Cerebellar cortex (tissue), 1 donor: Measurements from ENCODE around the gene DBF4B.
"Not testable (repeated sequence)": the region's sequence is repeated elsewhere in the genome, so short reads cannot be mapped to it uniquely, and the experiment has no call there.

Source experiments
- DNase-seq: peaks from one replicate; pipeline ENCODE4 v3.0.0-alpha.2; 2015; ENCODE audit warnings: low spot score

DBF4B gene, protein sequence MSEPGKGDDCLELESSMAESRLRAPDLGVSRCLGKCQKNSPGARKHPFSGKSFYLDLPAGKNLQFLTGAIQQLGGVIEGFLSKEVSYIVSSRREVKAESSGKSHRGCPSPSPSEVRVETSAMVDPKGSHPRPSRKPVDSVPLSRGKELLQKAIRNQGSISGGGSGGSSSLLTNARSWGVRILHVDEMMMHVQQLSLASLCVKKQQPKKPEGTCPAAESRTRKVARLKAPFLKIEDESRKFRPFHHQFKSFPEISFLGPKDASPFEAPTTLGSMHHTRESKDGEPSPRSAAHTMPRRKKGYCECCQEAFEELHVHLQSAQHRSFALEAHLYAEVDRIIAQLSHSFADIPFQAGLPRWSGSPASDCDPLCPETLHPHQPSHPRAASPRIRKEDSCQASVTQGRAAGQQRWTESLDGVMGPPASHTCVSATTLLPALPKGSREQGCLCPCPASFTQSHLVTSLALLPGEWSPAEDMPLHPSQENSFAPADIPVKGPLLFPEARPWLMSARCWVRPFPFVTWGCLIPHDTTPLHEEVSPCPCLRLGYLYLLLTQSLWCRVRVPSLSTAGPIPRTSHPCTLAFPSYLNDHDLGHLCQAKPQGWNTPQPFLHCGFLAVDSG

DNA sequence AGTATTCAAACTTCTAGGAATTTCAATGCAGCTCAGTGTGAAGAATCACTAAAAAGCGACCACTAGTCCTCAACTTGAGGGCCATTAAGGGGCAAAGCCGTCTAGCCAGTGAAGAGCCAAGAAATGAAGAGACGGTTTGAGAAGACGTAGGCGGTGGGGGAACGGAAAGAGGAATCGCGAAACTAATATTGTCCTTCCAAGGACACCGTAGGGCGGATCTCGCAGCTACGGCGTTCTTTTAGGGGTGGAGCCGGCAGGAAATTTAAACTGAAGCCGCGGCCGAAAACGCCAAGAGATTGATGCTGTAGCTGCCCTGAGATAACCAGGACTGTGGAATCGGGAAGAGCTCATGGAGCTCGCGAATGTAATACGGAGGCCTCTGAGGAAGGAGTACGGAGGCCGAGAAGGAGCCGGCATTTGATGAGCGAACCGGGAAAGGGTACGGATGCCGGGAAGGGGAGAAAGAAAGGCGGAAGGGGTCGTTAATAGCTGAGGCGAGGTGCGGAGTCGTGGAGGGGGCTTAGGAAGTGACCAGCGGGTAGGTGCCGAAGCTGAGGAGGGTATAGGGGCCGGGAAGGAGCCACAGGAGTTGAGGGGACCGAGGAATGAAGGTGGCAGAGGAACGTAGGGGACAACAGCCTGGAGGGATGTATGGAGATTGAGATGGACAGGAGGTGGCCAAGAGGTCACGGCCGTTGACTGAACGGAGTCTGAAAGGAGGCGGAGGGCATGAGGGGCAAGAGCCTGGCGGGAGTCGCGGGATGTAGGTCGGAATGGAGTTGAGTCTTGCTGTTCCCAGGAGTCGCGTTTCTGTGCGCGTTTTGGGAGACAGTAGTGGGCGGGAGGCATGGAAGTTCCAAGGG is at the start of gene DBF4B:
DBF4B (plus strand) TSS at position 265 of the 863 bp plus-strand sequence; CDS start at position 421, 156 bp downstream.
- peak; percentile 91 for DNase-seq

GRCh38 chr17:44661835-44662234 is 46.6 kb upstream of the DBF4B start:
- no peak for DNase-seq

- DNase-seq, result no peak
Measured at GRCh38 chr17:44663095-44663494, 45.4 kb upstream of the DBF4B start.

- DNase-seq, result no peak
Measured at GRCh38 chr17:44664867-44665266, 43.6 kb upstream of the DBF4B start.

- DNase-seq, result no peak
Measured at GRCh38 chr17:44666006-44666405, 42.5 kb upstream of the DBF4B start.

GRCh38 chr17:44672479-44673093 is 35.9 kb upstream of the DBF4B start:
- DNase-seq, result peak; percentile 10

GRCh38 chr17:44673893-44674292 is 34.6 kb upstream of the DBF4B start:
- no peak for DNase-seq

DNA sequence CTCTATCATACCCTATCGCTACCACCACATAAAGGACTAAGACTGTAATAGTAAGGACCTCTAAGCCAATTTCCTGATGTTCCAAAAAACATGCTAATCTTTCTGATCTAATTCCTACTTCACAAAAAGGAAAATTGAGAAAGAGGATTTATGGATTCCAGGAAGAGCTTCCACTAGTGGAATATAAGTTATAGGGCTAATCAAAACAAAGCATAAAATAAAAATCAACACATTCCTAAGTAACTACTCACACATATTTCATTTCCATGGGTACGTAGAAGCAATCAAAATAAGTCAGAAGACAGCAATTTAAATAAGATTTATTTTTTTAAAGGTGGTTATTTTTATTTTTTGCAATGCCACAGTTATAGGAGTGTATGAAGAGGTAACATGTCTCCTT is 31.3 kb upstream of the DBF4B start:
- DNase-seq, result no peak

GRCh38 chr17:44683303-44683702 is 25.2 kb upstream of the DBF4B start:
- not testable (repeated sequence) for DNase-seq

DNA sequence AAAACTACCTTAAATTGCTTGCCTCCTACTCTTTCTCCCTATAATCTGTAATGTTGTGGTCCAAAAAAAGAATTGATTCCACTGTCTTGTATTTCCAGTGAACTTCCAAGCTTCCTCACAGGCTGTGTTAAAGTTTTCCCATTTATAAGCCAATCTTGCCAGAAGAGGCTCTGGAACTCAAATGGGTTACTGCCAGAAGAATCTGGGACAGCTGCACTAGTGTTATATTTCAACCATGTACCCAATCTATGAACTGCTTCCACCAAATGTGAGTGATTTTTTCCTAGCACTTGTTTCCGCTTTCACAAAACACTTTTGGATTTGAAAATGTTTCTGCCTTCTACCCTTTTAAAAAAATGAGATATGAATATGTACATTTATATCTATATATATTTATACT is 20.7 kb upstream of the DBF4B start:
- no peak for DNase-seq

- no peak for DNase-seq
Measured at GRCh38 chr17:44688200-44688599, 20.3 kb upstream of the DBF4B start.

- DNase-seq, result no peak
Measured at GRCh38 chr17:44688675-44689476, 19.6 kb upstream of the DBF4B start.

DNA sequence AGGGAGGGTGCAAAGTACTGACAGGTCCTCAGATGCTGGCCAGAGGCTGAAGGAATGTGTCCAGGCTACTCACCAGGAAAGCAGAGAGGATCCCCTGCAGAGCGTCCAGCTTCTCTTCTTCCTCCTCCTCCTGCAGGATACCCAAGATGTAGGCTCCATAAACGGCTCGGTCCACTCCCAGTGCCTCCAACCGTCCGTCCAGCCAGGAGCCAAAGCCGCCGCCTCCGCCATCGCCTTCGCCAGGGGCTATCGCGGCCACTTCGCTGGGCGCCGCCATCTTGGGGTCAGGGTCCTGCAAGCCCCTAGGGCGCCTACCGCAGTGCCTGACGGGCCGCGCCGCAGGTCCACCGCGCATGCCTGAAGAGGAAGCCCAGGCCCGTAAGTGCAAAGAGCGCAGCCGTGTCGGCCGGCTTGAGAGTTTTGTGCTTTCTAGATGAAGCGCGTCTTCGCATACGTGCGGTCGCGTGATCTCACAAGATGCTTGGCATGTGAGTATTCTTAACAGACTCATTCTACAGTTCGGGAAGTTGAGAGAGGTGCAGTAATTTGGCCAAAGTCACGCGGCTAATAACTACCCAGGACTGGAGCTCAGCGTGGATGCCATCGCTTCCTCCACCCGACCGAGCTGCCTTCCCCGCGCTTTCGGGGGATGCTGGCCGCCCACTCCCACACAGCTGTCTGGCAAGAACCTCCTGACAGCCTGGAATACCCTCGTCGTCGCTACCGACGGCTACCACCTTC is 18.8 kb upstream of the DBF4B start, which contains the start of gene CCDC43:
CCDC43 (minus strand) TSS at position 300 of the 741 bp plus-strand sequence; CDS start at position 277, 23 bp downstream.
- DNase-seq, result peak; percentile 94

DNA sequence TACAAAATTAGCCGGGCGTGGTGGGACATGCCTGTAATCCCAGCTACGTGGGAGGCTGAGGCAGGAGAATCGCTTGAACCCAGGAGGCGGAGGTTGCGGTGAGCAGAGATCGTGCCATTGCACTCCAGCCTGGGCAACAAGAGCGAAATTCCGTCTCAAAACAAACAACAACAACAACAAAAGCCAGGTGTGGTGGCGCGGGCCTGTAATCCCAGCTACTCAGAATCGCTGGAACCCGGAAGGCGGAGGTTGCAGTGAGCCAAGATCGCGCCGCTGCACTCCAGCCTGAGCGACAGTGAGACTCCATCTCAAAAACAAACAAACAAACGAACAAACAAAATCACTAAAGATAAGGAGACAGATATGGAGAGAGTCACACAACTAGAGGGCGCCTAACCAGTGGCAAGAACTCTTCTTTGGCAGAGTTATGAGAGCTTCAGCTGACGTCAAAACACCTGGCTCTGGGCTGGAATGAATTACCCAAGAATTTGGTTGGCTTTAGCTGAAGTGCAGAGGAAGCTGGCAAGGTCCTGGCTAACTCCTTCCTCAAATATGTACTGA is 17.6 kb upstream of the DBF4B start:
- DNase-seq, result peak; percentile 10

- no peak for DNase-seq
Measured at GRCh38 chr17:44693609-44694008, 14.9 kb upstream of the DBF4B start.

GRCh38 chr17:44700288-44700687 is 8.2 kb upstream of the DBF4B start:
- DNase-seq, result not testable (repeated sequence)

DNA sequence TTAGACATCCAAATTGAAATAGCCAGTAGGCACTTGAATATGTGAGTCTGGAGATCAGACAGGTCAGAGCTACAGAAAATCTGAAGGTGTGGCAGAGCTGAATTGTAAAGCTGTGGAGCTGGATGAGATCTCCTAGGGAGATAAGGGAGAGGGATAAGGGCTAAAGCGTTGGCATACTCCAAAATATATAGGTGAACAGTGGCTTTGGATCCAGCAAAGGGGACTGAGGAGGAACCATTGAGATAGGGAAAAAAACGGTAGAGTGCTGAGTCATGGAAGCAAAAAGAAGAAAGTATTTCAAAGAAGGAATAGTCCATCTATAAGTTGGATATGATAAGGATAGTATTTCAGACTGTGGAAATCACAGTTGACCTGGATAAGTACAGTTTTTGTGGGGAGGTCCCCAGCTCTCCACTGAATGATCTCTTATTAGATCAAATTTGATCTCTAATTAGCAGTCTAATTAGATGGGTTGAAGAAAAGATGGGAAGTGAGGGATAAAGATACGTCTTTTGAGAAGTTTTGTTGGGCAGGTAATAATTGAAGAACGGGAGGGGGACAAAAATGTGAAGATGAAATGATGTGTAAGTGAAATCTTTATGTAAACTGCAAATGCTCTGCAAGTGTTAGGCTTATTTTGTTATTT is 587 bp upstream of the DBF4B start:
- no peak for DNase-seq

GRCh38 chr17:44719444-44719843 is 11.0 kb downstream of the DBF4B start:
- no peak for DNase-seq

DNA sequence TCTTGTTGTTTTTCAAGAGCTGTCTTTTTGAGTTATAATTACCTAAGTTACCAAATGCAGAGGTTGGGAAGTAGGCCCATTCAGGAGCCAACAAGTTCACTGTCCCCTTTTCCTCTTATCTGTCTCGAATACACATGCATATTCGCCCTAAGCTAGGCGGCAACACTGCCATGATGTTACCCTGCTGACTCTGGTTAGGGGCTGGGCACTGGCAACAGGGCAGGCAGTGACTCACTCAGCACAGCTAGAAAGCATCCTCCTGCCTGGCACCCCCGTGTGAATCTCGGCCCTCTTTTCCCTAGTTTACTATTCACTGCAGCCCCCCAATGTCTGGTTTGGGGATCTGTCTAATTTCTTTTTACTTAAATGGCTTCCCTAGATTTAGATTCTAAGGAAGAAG is 13.8 kb downstream of the DBF4B start:
- no peak for DNase-seq

- DNase-seq, result not testable (repeated sequence)
Measured at GRCh38 chr17:44726121-44726520, 17.7 kb downstream of the DBF4B start.
